Activated CD4-positive, CD25-positive, alpha-beta regulatory T cell treated with anti-CD3 and anti-CD28 coated beads, Interleukin-2, amount 50 U/mL, for 24 hours (primary cell): ENCODE results near the gene SLC6A18.
A peak's percentile ranks its signal among the peaks of the same experiment; 100 is the strongest.
"Not testable (repeated sequence)": the region's sequence is repeated elsewhere in the genome, so short reads cannot be mapped to it uniquely, and the experiment has no call there.

Experiments used
- ATAC-seq, 2 donors: fragments of 150-1000 bp; cut with Tn5 transposase; one replicate each; pipeline ENCODE4 v1.10.0; 2021; ENCODE audit warnings: mild to moderate bottlenecking in 1 of 2, moderate library complexity in 1 of 2

The SLC6A18 gene

DNA sequence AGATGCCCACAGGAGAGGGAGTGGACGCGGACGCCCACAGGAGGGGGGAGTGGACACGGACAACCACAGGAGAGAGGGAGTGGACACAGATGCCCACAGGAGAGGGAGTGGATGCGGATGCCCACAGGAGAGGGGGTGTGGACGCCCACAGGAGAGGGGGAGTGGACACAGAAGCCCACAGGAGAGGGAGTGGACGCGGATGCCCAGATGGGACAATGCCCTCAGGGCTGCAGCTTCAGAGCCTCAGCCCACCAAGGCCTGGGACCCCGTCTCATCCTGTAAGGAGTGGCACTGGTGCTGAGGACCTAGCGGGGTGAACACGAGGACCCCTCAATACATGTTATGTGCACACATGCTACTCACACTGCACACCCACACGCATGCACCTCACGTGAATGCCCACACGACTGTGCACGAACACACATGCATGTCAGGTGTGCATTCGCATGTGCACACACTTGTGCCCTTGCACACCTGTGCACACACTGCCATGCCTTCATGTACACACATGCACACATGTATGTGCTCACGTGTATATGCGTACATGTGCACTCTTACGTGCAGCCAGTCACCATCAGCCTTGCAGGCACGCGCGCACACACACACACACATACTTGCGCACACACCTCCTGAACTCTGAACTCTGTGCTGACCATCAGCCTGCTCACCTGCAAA is 34.8 kb downstream of the SLC6A18 start:
- ATAC-seq = no peak

- no peak for ATAC-seq
Observed at GRCh38 chr5:1261643-1262042, 36.5 kb downstream of the SLC6A18 start.

- no peak for ATAC-seq
Observed at GRCh38 chr5:1262381-1262780, 37.2 kb downstream of the SLC6A18 start.

DNA sequence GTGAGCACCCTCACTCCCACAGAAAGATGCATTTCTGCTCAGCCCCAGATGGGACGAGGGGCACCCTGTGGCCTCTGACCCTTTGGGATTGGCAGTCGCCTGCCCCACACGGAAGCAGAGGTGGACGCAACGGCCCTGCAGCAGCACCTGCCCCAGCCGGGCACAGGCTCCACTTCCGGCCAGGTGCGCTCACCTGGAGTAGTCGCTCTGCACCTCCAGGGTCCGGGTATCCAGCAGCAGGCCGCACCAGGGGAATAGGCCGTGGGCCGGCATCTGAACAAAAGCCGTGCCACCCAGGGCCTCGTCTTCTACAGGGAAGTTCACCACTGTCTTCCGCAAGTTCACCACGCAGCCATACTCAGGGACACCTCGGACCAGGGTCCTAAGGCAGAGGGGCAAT is 39.0 kb downstream of the SLC6A18 start:
- ATAC-seq = no peak

- no peak for ATAC-seq
Observed at GRCh38 chr5:1265026-1265425, 39.8 kb downstream of the SLC6A18 start.

DNA sequence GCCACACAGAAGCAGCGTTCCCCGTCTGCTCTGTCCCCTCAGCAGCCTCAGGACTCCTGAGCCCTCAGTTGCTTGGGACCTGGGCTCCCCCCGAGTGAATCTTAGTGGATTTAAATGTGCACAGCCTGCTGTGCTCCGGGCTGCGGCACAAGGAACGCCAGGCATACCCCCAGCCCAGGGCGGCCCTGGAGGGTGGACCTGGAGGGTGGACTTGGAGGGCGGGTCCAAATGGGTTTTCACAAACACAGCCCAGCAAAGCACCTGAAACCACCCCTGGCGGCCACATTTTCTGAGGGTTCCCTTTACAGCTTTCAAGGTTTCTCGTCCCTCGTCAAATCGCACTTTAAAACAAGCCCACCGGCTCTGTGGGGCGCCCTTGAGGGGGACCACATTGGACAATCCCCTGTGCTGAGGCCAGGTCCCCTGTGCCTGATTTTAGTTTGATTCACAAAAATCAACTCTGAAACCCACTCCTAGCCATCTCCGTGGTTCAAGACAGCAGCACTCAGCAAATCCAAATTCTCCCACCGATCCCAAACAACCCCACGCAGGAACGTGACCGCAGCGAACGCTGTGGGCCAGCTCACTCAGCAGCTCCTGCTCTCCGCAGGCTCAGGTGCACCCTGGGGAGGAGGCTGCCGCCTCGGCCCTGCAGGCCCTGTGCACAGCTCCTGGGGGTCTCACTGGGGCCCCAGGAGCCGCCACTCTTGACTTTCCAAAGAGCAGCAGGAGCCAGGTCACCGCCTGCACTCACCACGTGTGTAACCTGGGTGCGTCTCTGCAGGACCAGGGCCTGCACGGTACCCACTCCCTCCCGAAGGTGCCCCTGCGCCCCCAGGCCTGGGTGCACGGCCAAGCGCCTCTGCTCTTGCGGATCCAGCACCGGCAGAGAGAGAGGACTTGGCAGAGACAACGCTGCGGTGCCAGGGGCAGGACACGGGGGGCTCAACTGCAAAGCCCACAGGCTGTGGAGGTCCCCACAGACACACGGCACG is 40.6 kb downstream of the SLC6A18 start:
- ATAC-seq = no peak

DNA sequence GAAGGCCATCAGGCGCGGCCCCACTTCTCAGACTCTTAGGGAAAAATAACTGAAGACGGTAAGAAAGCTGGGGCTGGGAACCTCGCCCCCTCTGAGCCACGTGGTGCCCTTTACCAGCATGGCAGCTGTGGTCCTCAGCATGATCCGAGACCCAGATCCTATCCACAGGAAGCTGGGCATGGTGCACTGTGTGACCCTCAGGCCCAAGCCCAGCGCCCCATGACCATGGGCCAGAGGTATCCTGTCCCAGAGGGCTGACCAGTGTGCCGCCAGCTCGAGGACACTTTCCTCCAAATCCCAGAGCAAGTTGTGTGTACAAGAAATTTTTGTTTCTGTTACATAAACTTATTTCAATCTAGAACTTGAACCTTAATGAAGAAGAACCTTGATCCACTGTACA is 41.6 kb downstream of the SLC6A18 start:
- ATAC-seq = no peak

- not testable (repeated sequence) for ATAC-seq
Observed at GRCh38 chr5:1267464-1267863, 42.3 kb downstream of the SLC6A18 start.

DNA sequence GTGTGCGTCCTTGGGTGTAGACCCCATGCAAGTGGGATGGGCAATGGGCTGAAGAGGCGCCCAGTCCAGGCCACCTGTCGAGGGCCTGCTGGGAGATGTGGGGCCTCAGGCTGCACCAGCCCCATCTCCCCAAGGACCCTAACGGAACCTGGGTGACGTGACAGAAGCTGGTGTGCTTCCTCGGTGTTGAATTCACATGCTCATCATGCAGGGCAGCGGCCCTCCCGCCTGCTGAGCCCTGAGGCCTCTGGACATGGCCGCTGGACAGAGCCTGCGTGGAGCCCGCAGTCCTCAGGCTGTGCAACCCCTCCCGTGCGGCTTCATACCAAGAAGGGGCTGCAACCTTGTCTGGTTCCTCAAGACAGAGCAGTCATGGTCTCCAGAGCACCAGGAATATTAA is 42.9 kb downstream of the SLC6A18 start:
- no peak for ATAC-seq

DNA sequence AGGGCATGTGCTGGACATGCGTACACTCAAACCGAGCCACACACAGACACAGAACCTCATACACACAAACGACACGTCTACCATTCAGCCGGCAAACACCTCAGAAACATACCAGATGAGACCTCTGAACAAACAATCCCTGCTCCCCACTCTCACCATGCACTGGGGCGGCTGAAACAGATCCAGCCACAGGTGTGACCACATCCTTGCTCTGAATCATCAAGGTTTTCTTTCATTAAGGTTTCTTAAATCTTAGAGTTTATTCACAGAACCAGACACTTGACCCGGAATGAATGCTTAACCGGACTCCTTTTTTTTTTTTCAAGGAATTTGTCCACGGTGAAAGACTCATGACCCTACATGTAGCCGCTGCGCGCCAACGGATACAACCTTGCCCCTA is 43.5 kb downstream of the SLC6A18 start:
- peak; percentile 73 to 78 for ATAC-seq

DNA sequence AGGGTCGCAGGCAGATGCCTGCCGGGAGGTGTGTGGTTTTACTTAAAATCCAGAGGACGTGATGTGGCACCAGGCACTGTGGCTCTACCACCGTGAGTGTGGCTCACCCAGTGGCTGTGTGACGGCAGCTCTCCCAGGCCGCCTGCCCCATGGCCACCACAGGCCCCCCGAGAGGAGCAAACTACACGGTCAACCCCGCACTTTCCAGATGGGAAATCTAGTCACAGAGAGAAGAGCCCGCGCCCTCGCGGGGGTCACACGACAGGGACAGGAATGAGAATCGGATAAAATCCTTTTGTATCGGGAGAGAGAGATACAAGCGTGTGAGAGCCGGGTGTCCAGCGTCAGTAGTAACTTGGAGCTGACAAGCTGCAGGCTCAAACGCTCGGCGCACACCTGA is 45.2 kb downstream of the SLC6A18 start:
- ATAC-seq = no peak

- ATAC-seq = no peak
Observed at GRCh38 chr5:1270933-1271914, 46.0 kb downstream of the SLC6A18 start.

- no peak for ATAC-seq
Observed at GRCh38 chr5:1272201-1272600, 47.0 kb downstream of the SLC6A18 start.

- no peak for ATAC-seq
Observed at GRCh38 chr5:1273745-1274144, 48.6 kb downstream of the SLC6A18 start.

DNA sequence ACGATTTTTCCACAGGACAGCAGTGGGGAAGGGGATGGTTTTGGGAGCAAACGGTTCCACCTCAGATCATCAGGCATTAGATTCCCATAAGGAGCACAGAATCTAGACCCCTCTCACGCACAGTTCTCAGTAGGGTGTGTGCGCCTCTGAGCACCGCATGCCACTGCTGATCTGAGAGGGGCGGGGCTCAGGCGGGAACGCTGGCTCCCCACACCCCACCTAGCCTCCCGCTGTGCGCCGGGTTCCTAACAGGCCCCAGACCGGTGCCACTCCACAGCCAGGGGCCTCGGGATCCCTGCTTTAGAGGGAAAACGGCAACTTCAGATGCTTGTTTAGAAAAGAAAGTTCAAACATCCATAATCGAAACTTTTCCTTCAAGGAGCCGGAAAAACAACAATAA is 49.3 kb downstream of the SLC6A18 start:
- no peak for ATAC-seq

DNA sequence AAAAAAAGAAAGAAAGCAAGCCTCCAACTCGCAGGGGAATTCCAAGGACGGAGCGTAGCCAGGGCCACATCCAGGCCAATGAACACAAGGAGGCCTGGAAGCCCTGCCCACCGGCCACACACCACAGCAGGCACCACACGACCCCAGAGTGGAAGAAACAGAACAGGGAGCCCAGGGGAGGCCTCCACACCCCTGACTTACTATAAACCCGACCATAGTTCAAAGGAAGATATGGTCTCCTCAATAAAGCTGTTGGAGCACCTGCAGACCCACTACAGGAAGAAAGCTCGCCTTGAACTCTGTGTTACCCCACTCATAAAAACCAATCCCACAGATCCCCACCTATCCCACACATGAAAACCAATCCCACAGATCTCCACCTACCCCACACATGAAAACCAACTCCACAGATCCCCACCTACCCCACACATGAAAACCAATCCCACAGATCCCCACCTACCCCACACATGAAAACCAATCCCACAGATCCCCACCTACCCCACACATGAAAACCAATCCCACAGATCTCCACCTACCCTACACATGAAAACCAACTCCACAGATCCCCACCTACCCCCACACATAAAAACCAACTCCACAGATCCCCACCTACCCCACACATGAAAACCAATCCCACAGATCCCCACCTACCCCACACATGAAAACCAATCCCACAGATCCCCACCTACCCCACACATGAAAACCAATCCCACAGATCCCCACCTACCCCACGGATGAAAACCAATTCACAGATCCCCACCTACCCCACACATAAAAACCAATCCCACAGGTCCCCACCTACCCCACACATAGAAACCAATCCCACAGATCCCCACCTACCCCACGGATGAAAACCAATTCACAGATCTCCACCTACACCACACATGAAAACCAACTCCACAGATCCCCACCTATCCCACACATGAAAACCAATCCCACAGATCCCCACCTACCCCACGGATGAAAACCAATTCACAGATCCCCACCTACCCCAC is 50.5 kb downstream of the SLC6A18 start:
- ATAC-seq = not testable (repeated sequence)

DNA sequence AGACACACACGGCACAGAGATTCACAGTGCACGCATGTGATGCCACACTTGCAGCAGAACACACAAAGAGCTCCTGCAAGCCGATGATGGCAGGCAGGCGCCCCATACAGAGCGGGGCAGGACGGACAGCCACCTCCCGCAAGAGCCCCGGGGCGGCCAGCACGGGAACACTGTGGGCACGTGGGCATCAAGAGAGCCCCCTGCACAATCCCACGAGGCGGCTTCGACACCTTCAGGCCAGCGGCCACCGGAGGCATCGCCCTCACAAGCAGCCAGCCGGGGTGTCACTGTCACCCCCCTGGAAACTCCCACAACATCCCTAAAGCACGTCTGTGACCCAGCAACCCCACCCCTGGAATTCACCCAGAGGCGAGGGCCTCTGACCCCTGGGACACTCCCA is 51.7 kb downstream of the SLC6A18 start:
- ATAC-seq = no peak

GRCh38 chr5:1277331-1277730 is 52.1 kb downstream of the SLC6A18 start:
- ATAC-seq = no peak

- no peak for ATAC-seq
Observed at GRCh38 chr5:1277781-1278180, 52.6 kb downstream of the SLC6A18 start.

GRCh38 chr5:1278216-1278615 is 53.0 kb downstream of the SLC6A18 start:
- no peak for ATAC-seq

DNA sequence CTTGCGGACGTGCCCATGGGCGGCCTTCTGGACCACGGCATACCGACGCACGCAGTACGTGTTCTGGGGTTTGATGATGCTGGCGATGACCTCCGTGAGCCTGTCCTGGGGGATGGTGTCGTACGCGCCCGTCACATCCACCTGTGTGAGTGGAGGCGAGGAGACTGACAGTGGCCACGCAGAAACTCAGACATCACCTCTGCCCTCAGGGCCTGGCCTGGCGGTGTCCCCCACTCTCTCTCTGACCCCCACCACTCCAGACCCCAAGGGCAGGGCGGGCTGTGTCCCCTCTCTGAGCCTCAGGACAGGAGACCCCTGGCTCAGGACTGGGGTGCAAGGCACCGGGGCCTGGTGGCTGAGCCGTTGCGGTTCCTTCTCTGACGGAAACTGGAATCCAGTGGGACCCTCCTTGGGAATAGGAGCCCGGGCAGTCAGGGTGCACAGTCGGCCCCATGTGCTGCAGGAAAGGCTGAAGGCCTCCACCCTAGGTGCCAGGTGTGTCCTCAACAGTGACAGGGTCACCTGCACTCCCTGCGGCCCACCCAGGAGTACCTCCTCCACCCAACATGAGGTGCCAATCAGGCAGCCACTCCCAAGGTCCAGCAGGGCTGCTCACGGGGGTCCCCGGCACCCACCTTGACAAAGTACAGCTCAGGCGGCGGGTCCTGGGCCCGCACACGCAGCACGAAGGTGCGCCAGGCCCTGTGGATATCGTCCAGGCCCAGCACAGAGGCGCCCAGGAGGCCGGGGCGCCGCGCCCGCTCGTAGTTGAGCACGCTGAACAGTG is 53.7 kb downstream of the SLC6A18 start:
- ATAC-seq = no peak
